ENCODE data around the gene RBL1.

DNA sequence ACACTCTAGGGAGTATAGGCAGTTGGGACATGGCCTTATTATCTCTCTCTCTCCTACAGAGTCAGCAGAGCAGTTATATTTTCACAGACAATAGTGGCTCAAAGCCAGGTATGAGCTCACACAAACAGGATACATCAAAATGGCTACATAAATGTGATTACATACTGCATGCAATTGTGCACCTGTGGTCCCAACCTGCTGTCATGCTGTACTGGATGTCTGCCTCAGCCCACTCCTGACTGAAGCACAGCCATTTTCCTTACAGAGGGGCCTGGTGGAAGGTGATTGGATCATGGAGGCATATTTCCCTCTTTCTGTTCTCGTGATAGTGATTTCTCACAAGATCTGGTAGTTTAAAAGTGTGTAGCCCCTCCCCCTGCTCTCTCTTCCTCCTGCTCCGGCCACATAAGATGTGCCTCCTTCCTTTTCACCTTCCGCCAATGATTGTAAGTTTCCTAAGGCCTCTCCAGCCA is 107.3 kb downstream of the RBL1 start:
- TF ChIP-seq, protein P1, sequence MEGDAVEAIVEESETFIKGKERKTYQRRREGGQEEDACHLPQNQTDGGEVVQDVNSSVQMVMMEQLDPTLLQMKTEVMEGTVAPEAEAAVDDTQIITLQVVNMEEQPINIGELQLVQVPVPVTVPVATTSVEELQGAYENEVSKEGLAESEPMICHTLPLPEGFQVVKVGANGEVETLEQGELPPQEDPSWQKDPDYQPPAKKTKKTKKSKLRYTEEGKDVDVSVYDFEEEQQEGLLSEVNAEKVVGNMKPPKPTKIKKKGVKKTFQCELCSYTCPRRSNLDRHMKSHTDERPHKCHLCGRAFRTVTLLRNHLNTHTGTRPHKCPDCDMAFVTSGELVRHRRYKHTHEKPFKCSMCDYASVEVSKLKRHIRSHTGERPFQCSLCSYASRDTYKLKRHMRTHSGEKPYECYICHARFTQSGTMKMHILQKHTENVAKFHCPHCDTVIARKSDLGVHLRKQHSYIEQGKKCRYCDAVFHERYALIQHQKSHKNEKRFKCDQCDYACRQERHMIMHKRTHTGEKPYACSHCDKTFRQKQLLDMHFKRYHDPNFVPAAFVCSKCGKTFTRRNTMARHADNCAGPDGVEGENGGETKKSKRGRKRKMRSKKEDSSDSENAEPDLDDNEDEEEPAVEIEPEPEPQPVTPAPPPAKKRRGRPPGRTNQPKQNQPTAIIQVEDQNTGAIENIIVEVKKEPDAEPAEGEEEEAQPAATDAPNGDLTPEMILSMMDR (conservative IDR thresholded peaks at IDR 0.05) = no peak
- TF ChIP-seq ZFX (IDR thresholded peaks at IDR 0.05) = no peak

All from C4-2B (cell line).